Neural crest cell (in vitro differentiated cells): ENCODE measurements around the gene SLC12A6. TPM values are rescaled to one million over a fixed set of nuclear protein-coding genes. Genes with fewer than 3 reads are reported as not detected.

Source experiments
- DNase-seq: peaks from one replicate; pipeline ENCODE4 v3.0.0; 2021; ENCODE audit warnings: low read depth, mixed read lengths, low spot score
- H3K27ac Mint-ChIP-seq: one replicate; pipeline ENCODE4 v1.8.0; 2021; ENCODE audit warnings: mild to moderate bottlenecking, mixed read lengths; ENCODE audit not compliant: unreplicated experiment
- H3K27me3 Mint-ChIP-seq: 2 replicates; pipeline ENCODE4 v1.8.0; 2021; ENCODE audit warnings: low read depth, mild to moderate bottlenecking, mixed read lengths
- H3K36me3 Mint-ChIP-seq: 2 replicates; pipeline ENCODE4 v1.8.0; 2021; ENCODE audit warnings: low read depth, mild to moderate bottlenecking, mixed read lengths
- H3K4me1 Mint-ChIP-seq: 2 replicates; pipeline ENCODE4 v1.8.0; 2021; ENCODE audit warnings: mixed read lengths
- H3K4me3 Mint-ChIP-seq: one replicate; pipeline ENCODE4 v1.8.0; 2021; ENCODE audit warnings: mild to moderate bottlenecking, mixed read lengths
- H3K9me3 Mint-ChIP-seq: 2 replicates; pipeline ENCODE4 v1.8.0; 2021; ENCODE audit warnings: mixed read lengths
- total RNA-seq: library from RNA; stranded (reverse); gene quantifications from 2 replicates; pipeline ENCODE4 v1.2.1, GENCODE V29; 2021
- TF ChIP-seq, protein P1 (sequence below): fragments of 200-600 bp; sonication (generic); conservative IDR thresholded peaks from 2 replicates; pipeline ENCODE4 v1.5.0; 2021; ENCODE audit warnings: antibody characterized with exemption, mild to moderate bottlenecking

Gene SLC12A6
- total RNA-seq, 1 donor from 2014 or later, result 10.9 TPM

- DNase-seq, result no peak
- H3K27me3 Mint-ChIP-seq, result no peaks in the 10 kb centered on the region
- no peaks in the 10 kb centered on the region for H3K9me3 Mint-ChIP-seq
- H3K4me3 Mint-ChIP-seq, result peak overlapping the region; percentile 97
- TF ChIP-seq, protein P1, sequence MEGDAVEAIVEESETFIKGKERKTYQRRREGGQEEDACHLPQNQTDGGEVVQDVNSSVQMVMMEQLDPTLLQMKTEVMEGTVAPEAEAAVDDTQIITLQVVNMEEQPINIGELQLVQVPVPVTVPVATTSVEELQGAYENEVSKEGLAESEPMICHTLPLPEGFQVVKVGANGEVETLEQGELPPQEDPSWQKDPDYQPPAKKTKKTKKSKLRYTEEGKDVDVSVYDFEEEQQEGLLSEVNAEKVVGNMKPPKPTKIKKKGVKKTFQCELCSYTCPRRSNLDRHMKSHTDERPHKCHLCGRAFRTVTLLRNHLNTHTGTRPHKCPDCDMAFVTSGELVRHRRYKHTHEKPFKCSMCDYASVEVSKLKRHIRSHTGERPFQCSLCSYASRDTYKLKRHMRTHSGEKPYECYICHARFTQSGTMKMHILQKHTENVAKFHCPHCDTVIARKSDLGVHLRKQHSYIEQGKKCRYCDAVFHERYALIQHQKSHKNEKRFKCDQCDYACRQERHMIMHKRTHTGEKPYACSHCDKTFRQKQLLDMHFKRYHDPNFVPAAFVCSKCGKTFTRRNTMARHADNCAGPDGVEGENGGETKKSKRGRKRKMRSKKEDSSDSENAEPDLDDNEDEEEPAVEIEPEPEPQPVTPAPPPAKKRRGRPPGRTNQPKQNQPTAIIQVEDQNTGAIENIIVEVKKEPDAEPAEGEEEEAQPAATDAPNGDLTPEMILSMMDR, result no peak
- peaks cover 19% of the 10 kb centered on the region for H3K4me1 Mint-ChIP-seq
- no peak overlapping the region for H3K27ac Mint-ChIP-seq
- H3K36me3 Mint-ChIP-seq, result peaks cover 2% of the 10 kb centered on the region
Measured at GRCh38 chr15:34365091-34365825, 27.7 kb upstream of the SLC12A6 start.

DNA sequence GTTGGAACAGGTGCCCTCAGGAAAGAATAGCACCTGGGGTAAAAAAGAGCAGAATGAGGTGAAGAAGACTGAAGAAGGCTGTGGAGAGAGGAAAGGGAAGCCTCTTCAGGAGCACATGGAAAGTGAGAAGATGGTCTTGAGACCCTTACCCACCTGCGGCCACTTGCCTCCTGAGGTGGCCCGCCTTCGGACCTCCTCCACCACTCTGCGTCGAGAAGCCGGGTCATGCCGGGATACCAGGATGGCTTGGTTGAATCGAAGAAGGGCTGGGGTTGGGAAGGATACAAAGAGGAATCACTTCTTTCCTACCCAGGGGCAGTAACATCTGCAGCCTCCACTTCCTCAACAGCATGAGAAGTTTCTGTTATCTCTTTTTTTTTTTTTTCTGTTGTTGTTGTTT lies 26.5 kb upstream of the SLC12A6 start:
- Mint-ChIP-seq H3K9me3 (no peaks in the 10 kb centered on the region), H3K27me3 (no peaks in the 10 kb centered on the region), H3K4me3 (no peak overlapping the region), H3K36me3 (peaks cover 2% of the 10 kb centered on the region), H3K4me1 (peaks cover 19% of the 10 kb centered on the region), H3K27ac (no peak overlapping the region)
- no peak for DNase-seq
- TF ChIP-seq, protein P1, result no peak

- no peak for DNase-seq
- no peak overlapping the region for H3K27ac Mint-ChIP-seq
- H3K27me3 Mint-ChIP-seq, result no peaks in the 10 kb centered on the region
- no peaks in the 10 kb centered on the region for H3K9me3 Mint-ChIP-seq
- H3K4me3 Mint-ChIP-seq, result no peak overlapping the region
- TF ChIP-seq, protein P1, result no peak
- peaks cover 2% of the 10 kb centered on the region for H3K36me3 Mint-ChIP-seq
- peaks cover 10% of the 10 kb centered on the region for H3K4me1 Mint-ChIP-seq
Measured at GRCh38 chr15:34362047-34362773, 24.6 kb upstream of the SLC12A6 start.

DNA sequence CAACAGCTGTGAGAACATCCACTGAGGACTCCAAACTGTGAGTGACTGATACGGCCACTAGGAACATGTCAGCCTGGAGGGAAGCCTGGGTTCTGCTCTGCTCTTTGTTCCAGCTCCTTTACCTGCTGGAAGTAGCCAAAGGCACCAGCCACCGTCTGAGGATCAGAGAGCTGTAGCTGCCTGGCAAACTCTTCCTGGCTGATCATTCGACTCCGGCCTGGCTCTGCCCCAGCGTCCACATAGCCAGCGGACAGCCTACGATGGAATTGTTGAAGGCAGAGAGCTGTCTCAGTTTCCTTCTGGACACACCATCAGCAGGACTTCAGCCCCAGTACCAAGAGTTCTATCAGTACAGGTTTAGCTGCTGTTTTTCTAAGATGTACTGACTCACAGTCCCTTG lies 23.7 kb upstream of the SLC12A6 start:
- H3K9me3 Mint-ChIP-seq, result no peaks in the 10 kb centered on the region
- no peak overlapping the region for H3K4me3 Mint-ChIP-seq
- peaks cover 2% of the 10 kb centered on the region for H3K36me3 Mint-ChIP-seq
- TF ChIP-seq, protein P1, result no peak
- no peaks in the 10 kb centered on the region for H3K27me3 Mint-ChIP-seq
- H3K4me1 Mint-ChIP-seq, result peaks cover 10% of the 10 kb centered on the region
- no peak for DNase-seq
- H3K27ac Mint-ChIP-seq, result no peak overlapping the region

DNA sequence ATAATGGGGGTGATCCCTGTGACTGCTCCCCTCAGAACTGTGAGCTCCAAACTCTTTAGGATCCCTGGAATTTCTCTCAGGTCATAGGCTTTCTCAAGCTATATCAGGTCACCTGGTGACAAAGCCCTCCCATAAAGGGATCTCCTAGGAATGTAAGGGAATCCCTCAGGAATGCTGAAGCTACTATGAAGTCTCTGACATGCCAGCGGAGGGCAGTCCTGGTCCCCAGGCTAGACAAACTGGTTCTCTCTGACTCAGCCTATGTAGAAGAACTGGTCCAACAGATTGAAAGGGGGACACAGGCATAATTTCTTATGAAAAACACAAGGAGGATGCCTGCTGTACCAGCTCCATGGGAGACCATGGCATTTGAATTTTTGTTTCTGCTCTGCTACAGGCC lies 22.7 kb upstream of the SLC12A6 start:
- H3K9me3 Mint-ChIP-seq, result no peaks in the 10 kb centered on the region
- no peak for DNase-seq
- H3K27me3 Mint-ChIP-seq, result no peaks in the 10 kb centered on the region
- TF ChIP-seq, protein P1, result no peak
- peaks cover 1% of the 10 kb centered on the region for H3K4me1 Mint-ChIP-seq
- no peak overlapping the region for H3K4me3 Mint-ChIP-seq
- H3K27ac Mint-ChIP-seq, result no peak overlapping the region
- H3K36me3 Mint-ChIP-seq, result peaks cover 2% of the 10 kb centered on the region
